Glomerular visceral epithelial cell (primary cell): ENCODE measurements around the gene BRD8.
"Not testable (repeated sequence)": the region's sequence is repeated elsewhere in the genome, so short reads cannot be mapped to it uniquely, and the experiment has no call there.

Experiments
- DNase-seq: peaks from one replicate; pipeline ENCODE4 v3.0.0-alpha.2; 2016; ENCODE audit errors: extremely low spot score

The BRD8 gene

GRCh38 chr5:138163721-138164120, 14.7 kb downstream of the BRD8 start:
- no peak for DNase-seq

GRCh38 chr5:138160706-138161105, 17.7 kb downstream of the BRD8 start:
- DNase-seq, result no peak

- no peak for DNase-seq
These were observed 18.8 kb downstream of the BRD8 start for GRCh38 chr5:138159666-138160065.

GRCh38 chr5:138157626-138158025, 20.8 kb downstream of the BRD8 start:
- no peak for DNase-seq

- DNase-seq, result not testable (repeated sequence)
These were observed 22.5 kb downstream of the BRD8 start for GRCh38 chr5:138155977-138156376.

GRCh38 chr5:138149530-138149929, 28.9 kb downstream of the BRD8 start:
- peak; percentile 13 for DNase-seq

- DNase-seq, result peak; percentile 60
These were observed 29.6 kb downstream of the BRD8 start for GRCh38 chr5:138148811-138149210.

GRCh38 chr5:138143578-138143977, 34.9 kb downstream of the BRD8 start:
- DNase-seq, result not testable (repeated sequence)

GRCh38 chr5:138141734-138142133, 36.7 kb downstream of the BRD8 start:
- no peak for DNase-seq

- DNase-seq, result no peak
These were observed 38.2 kb downstream of the BRD8 start for GRCh38 chr5:138140268-138140667.

- DNase-seq, result no peak
These were observed 38.7 kb downstream of the BRD8 start for GRCh38 chr5:138139781-138140090.

- DNase-seq, result peak; percentile 35
These were observed 39.3 kb downstream of the BRD8 start, which contains the start of gene NME5 for GRCh38 chr5:138138949-138139780. Gene NME5 (minus strand): TSS chr5:138139428. CDS start chr5:138138780, 648 bp downstream.

GRCh38 chr5:138132543-138132942, 45.9 kb downstream of the BRD8 start:
- DNase-seq, result no peak

- no peak for DNase-seq
These were observed 49.1 kb downstream of the BRD8 start for GRCh38 chr5:138129347-138129746.

- DNase-seq, result no peak
These were observed 50.1 kb downstream of the BRD8 start for GRCh38 chr5:138128334-138128733.

GRCh38 chr5:138115254-138115653, 63.2 kb downstream of the BRD8 start:
- no peak for DNase-seq

- DNase-seq, result peak; percentile 11
These were observed 66.5 kb downstream of the BRD8 start for GRCh38 chr5:138111937-138112336.

GRCh38 chr5:138111181-138111580, 67.2 kb downstream of the BRD8 start:
- no peak for DNase-seq

- DNase-seq, result peak; percentile 15
These were observed 68.0 kb downstream of the BRD8 start for GRCh38 chr5:138110266-138110963.

GRCh38 chr5:138109463-138110265, 68.8 kb downstream of the BRD8 start:
- peak; percentile 35 for DNase-seq

GRCh38 chr5:138107213-138107612, 71.2 kb downstream of the BRD8 start:
- DNase-seq, result no peak

- DNase-seq, result no peak
These were observed 72.7 kb downstream of the BRD8 start for GRCh38 chr5:138105709-138106108.

- DNase-seq, result no peak
These were observed 75.2 kb downstream of the BRD8 start for GRCh38 chr5:138103319-138103637.
